Transverse colon (tissue), 3 donors: Measurements from ENCODE around the gene SSRP1.

ENCODE experiments used
- CTCF ChIP-seq, 5 experiments: fragments of 200-600 bp in 3 of 5; fragments of 450-650 bp in 2 of 5; sonication (generic) in 3 of 5; IDR thresholded peaks; 1 replicate in 2 of 5; 2 replicates in 3 of 5; pipeline ENCODE4 v1.5.1; 2016 to 2017; ENCODE audit warnings: antibody characterized with exemption in 5 of 5, inconsistent platforms in 3 of 5, mild to moderate bottlenecking in 2 of 5, moderate library complexity in 1 of 5
- EP300 ChIP-seq: sonication (generic); formaldehyde crosslinking; IDR thresholded peaks from one replicate; pipeline ENCODE4 v1.6.1; 2017; ENCODE audit warnings: antibody characterized with exemption, low read depth
- POLR2A ChIP-seq: fragments of 450-650 bp; IDR thresholded peaks from one replicate; pipeline ENCODE4 v1.6.1; 2016; ENCODE audit warnings: antibody characterized with exemption, mild to moderate bottlenecking, moderate library complexity

GRCh38 chr11:57309106-57310059, 26.3 kb downstream of the SSRP1 start:
- TF ChIP-seq CTCF (IDR thresholded peaks at IDR 0.05), result no peak
- TF ChIP-seq POLR2A, result no peak
- no peak for TF ChIP-seq EP300
